Measurements from ENCODE around the gene FSTL3. TPM values are rescaled to one million over a fixed set of nuclear protein-coding genes. Genes with fewer than 3 reads are reported as not detected.
A peak's percentile ranks its signal among the peaks of the same experiment; 100 is the strongest.

The FSTL3 gene
- total RNA-seq, 4 donors from 2014 or later = 582 to 977 (median 642) TPM

- WGBS, 2 donors = 45 to 71% methylated on average over 15 to 16 of the region's 17 CpGs
- Histone ChIP-seq H3K4me3 (peak overlapping the region; percentile 27 to 61 (median 47)), H3K4me1 (peaks cover 0 to 26% (median 18%) of the 10 kb centered on the region in 4 donors), H3K27me3 (no peaks in the 10 kb centered on the region), H3K9me3 (no peaks in the 10 kb centered on the region), H3K27ac (peak overlapping the region; percentile 5 to 88 (median 36)), H3K36me3 (peaks cover 0 to 8% (median 0%) of the 10 kb centered on the region in 3 donors)
- DNase-seq (ENCODE audit: low spot score in 2 of 2) = no peak
- TF ChIP-seq CTCF (IDR thresholded peaks at IDR 0.05) (no peak), EP300 (IDR thresholded peaks at IDR 0.05) (no peak), POLR2A (IDR thresholded peaks at IDR 0.05) (no peak)
Measured at GRCh38 chr19:638906-639252, 37.3 kb upstream of the FSTL3 start.

GRCh38 chr19:639253-640160, 36.7 kb upstream of the FSTL3 start, which contains the start of gene FGF22:
Gene FGF22, plus strand, starts transcription at chr19:639879. Its CDS starts 47 bp downstream, at chr19:639926.
- TF ChIP-seq EP300 (IDR thresholded peaks at IDR 0.05) (peak in 1 of 2 donors; percentile 64), CTCF (IDR thresholded peaks at IDR 0.05) (no peak), POLR2A (IDR thresholded peaks at IDR 0.05) (peak in 1 of 2 donors; percentile 30)
- Histone ChIP-seq H3K4me1 (peaks cover 0 to 20% (median 12%) of the 10 kb centered on the region in 4 donors), H3K27ac (peak within 1 kb of the TSS; percentile 61 to 88 (median 68)), H3K9me3 (no peaks in the 10 kb centered on the region), H3K36me3 (peaks cover 0 to 14% (median 0%) of the 10 kb centered on the region in 3 donors), H3K4me3 (peak within 1 kb of the TSS; percentile 27 to 61 (median 47)), H3K27me3 (no peaks in the 10 kb centered on the region)
- WGBS, 2 donors = 4% methylated on average over 37 to 45 of the region's 109 CpGs
- DNase-seq (ENCODE audit: low spot score in 2 of 2) = peak; percentile 91 to 93

GRCh38 chr19:640161-640558, 36.0 kb upstream of the FSTL3 start:
- peaks cover 0 to 20% (median 0%) of the 10 kb centered on the region in 3 donors for H3K36me3 ChIP-seq
- peak overlapping the region; percentile 61 to 88 (median 68) for H3K27ac ChIP-seq
- WGBS, 2 donors = 42 to 59% methylated on average over 9 to 16 of the region's 25 CpGs
- no peaks in the 10 kb centered on the region for H3K27me3 ChIP-seq
- H3K4me1 ChIP-seq = peaks cover 0 to 16% (median 10%) of the 10 kb centered on the region in 4 donors
- DNase-seq (ENCODE audit: low spot score in 2 of 2) = no peak
- TF ChIP-seq CTCF (IDR thresholded peaks at IDR 0.05) (no peak), POLR2A (IDR thresholded peaks at IDR 0.05) (no peak), EP300 (IDR thresholded peaks at IDR 0.05) (no peak)
- H3K9me3 ChIP-seq = no peaks in the 10 kb centered on the region
- peak overlapping the region; percentile 15 to 61 (median 46) for H3K4me3 ChIP-seq

- DNase-seq (ENCODE audit: low spot score in 2 of 2) = no peak
- H3K9me3 ChIP-seq = no peaks in the 10 kb centered on the region
- TF ChIP-seq EP300 (IDR thresholded peaks at IDR 0.05) (no peak), POLR2A (IDR thresholded peaks at IDR 0.05) (no peak), CTCF (IDR thresholded peaks at IDR 0.05) (no peak)
- H3K36me3 ChIP-seq = peaks cover 0 to 26% (median 0%) of the 10 kb centered on the region in 3 donors
- 89 to 90% methylated on average over 15 to 27 of the region's 31 CpGs for WGBS, 2 donors
- H3K27ac ChIP-seq = peak overlapping the region in 3 of 4 donors; percentile 61 to 88 (median 75)
- peaks cover 0 to 16% (median 10%) of the 10 kb centered on the region in 4 donors for H3K4me1 ChIP-seq
- H3K27me3 ChIP-seq = no peaks in the 10 kb centered on the region
- H3K4me3 ChIP-seq = peak overlapping the region in 1 of 4 donors; percentile 61
Measured at GRCh38 chr19:640606-641189, 35.5 kb upstream of the FSTL3 start.

All from tibial nerve (tissue), 4 donors.